ENCODE data around the gene OR2A5.

OR2A5 gene

DNA sequence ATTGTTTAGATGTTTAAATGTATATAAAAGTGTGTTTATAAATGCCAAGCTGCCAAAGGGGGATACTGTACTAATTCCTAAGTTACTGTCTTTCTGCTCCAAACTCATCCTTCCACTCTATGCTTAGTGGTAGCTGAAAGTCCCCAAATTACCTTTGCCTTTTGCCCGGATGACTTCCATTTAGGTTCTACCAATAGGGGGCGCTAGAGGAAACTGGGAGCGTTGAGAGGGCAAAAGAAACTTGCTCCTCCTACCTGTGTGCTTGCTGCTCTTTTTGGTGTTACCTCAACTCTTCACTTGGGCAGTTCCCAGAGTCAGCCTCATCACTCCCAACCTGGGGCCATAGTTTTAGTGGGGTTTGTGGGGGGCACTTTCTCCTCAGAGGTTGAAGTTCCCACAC is 15.0 kb downstream of the OR2A5 start:
- Histone ChIP-seq H3K27me3 (ENCODE audit: insufficient read depth, insufficient read length) (no peaks in the 10 kb centered on the region), H3K4me1 (ENCODE audit: insufficient read depth, insufficient read length) (no peaks in the 10 kb centered on the region), H3K9ac (ENCODE audit: insufficient read length, low read depth) (no peak overlapping the region), H3K9me3 (ENCODE audit: insufficient read depth, low read length) (peaks cover 10% of the 10 kb centered on the region; the same call in 1 of the 2 replicates), H3K36me3 (ENCODE audit: insufficient read depth, insufficient read length, low read length) (no peaks in the 10 kb centered on the region), H3K4me3 (ENCODE audit: insufficient read length, low read depth) (no peak overlapping the region)
- DNase-seq (ENCODE audit: low read depth, low spot score): peak; percentile 2
- TF ChIP-seq SUZ12 (IDR thresholded peaks at IDR 0.05; ENCODE audit: extremely low read depth, insufficient read depth, insufficient read length): no peak
- TF ChIP-seq ZNF274 (IDR thresholded peaks at IDR 0.05; ENCODE audit: low read depth, low read length): no peak
- TF ChIP-seq YY1 (IDR thresholded peaks at IDR 0.05; ENCODE audit: insufficient read depth, insufficient read length): no peak

- H3K36me3 ChIP-seq (ENCODE audit: insufficient read depth, insufficient read length, low read length): no peaks in the 10 kb centered on the region
- no peak within 1 kb of the TSS for H3K4me3 ChIP-seq (ENCODE audit: insufficient read length, low read depth)
- TF ChIP-seq SUZ12 (IDR thresholded peaks at IDR 0.05; ENCODE audit: extremely low read depth, insufficient read depth, insufficient read length) (no peak), YY1 (IDR thresholded peaks at IDR 0.05; ENCODE audit: insufficient read depth, insufficient read length) (no peak), ZNF274 (IDR thresholded peaks at IDR 0.05; ENCODE audit: low read depth, low read length) (no peak)
- no peaks in the 10 kb centered on the region for H3K9me3 ChIP-seq (ENCODE audit: insufficient read depth, low read length)
- H3K27me3 ChIP-seq (ENCODE audit: insufficient read depth, insufficient read length): no peaks in the 10 kb centered on the region
- DNase-seq (ENCODE audit: low read depth, low spot score): no peak
- no peak within 1 kb of the TSS for H3K9ac ChIP-seq (ENCODE audit: insufficient read length, low read depth)
- H3K4me1 ChIP-seq (ENCODE audit: insufficient read depth, insufficient read length): no peaks in the 10 kb centered on the region
Observed at GRCh38 chr7:144069511-144069910, 20.8 kb downstream of the OR2A5 start, which contains the start of gene OR2A25. Gene OR2A25 (plus strand): TSS chr7:144069811. CDS start chr7:144074220, 4,409 bp downstream.

- no peak for DNase-seq (ENCODE audit: low read depth, low spot score)
- Histone ChIP-seq H3K4me3 (ENCODE audit: insufficient read length, low read depth) (no peak overlapping the region), H3K4me1 (ENCODE audit: insufficient read depth, insufficient read length) (no peaks in the 10 kb centered on the region), H3K36me3 (ENCODE audit: insufficient read depth, insufficient read length, low read length) (no peaks in the 10 kb centered on the region), H3K27me3 (ENCODE audit: insufficient read depth, insufficient read length) (no peaks in the 10 kb centered on the region), H3K9ac (ENCODE audit: insufficient read length, low read depth) (no peak overlapping the region), H3K9me3 (ENCODE audit: insufficient read depth, low read length) (no peaks in the 10 kb centered on the region)
- no peak for TF ChIP-seq YY1 (IDR thresholded peaks at IDR 0.05; ENCODE audit: insufficient read depth, insufficient read length)
- no peak for TF ChIP-seq SUZ12 (IDR thresholded peaks at IDR 0.05; ENCODE audit: extremely low read depth, insufficient read depth, insufficient read length)
- TF ChIP-seq ZNF274 (IDR thresholded peaks at IDR 0.05; ENCODE audit: low read depth, low read length): no peak
Observed at GRCh38 chr7:144069953-144070352, 21.2 kb downstream of the OR2A5 start.

GRCh38 chr7:144074374-144074773 is 25.6 kb downstream of the OR2A5 start:
- Histone ChIP-seq H3K4me1 (ENCODE audit: insufficient read depth, insufficient read length) (no peaks in the 10 kb centered on the region), H3K9me3 (ENCODE audit: insufficient read depth, low read length) (no peaks in the 10 kb centered on the region), H3K27me3 (ENCODE audit: insufficient read depth, insufficient read length) (no peaks in the 10 kb centered on the region), H3K36me3 (ENCODE audit: insufficient read depth, insufficient read length, low read length) (no peaks in the 10 kb centered on the region), H3K4me3 (ENCODE audit: insufficient read length, low read depth) (no peak overlapping the region), H3K9ac (ENCODE audit: insufficient read length, low read depth) (no peak overlapping the region)
- TF ChIP-seq SUZ12 (IDR thresholded peaks at IDR 0.05; ENCODE audit: extremely low read depth, insufficient read depth, insufficient read length): no peak
- TF ChIP-seq ZNF274 (IDR thresholded peaks at IDR 0.05; ENCODE audit: low read depth, low read length): no peak
- TF ChIP-seq YY1 (IDR thresholded peaks at IDR 0.05; ENCODE audit: insufficient read depth, insufficient read length): no peak
- DNase-seq (ENCODE audit: low read depth, low spot score): no peak

- no peaks in the 10 kb centered on the region for H3K27me3 ChIP-seq (ENCODE audit: insufficient read depth, insufficient read length)
- no peaks in the 10 kb centered on the region for H3K36me3 ChIP-seq (ENCODE audit: insufficient read depth, insufficient read length, low read length)
- H3K9ac ChIP-seq (ENCODE audit: insufficient read length, low read depth): no peak within 1 kb of the TSS
- DNase-seq (ENCODE audit: low read depth, low spot score): no peak
- no peak for TF ChIP-seq SUZ12 (IDR thresholded peaks at IDR 0.05; ENCODE audit: extremely low read depth, insufficient read depth, insufficient read length)
- no peak for TF ChIP-seq YY1 (IDR thresholded peaks at IDR 0.05; ENCODE audit: insufficient read depth, insufficient read length)
- TF ChIP-seq ZNF274 (IDR thresholded peaks at IDR 0.05; ENCODE audit: low read depth, low read length): no peak
- H3K4me3 ChIP-seq (ENCODE audit: insufficient read length, low read depth): no peak within 1 kb of the TSS
- no peaks in the 10 kb centered on the region for H3K4me1 ChIP-seq (ENCODE audit: insufficient read depth, insufficient read length)
- no peaks in the 10 kb centered on the region for H3K9me3 ChIP-seq (ENCODE audit: insufficient read depth, low read length)
Observed at GRCh38 chr7:144085978-144086377, 37.2 kb downstream of the OR2A5 start, which contains the start of gene OR2A12. Gene OR2A12 (plus strand): TSS chr7:144086278. CDS start chr7:144095108, 8,830 bp downstream.

DNA sequence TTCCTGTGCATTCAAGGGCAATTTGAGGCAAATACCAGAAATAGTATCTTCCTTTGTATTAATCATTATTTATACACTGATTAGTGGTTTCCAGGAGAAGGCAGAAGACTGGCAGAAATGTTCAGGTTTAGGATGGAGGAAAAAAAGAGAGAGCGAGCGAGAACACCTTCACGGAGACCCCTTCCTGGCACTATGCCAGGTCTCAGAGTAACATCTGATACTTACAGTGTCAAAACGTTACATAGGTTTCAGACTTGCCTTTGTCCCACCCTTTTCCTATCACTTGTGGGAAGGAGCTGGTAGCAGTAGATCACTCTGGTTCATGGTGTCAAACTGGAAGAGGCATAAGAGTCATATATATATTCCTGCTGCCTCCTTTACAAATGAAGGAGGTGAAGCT is 38.0 kb downstream of the OR2A5 start:
- Histone ChIP-seq H3K36me3 (ENCODE audit: insufficient read depth, insufficient read length, low read length) (no peaks in the 10 kb centered on the region), H3K4me1 (ENCODE audit: insufficient read depth, insufficient read length) (no peaks in the 10 kb centered on the region), H3K9ac (ENCODE audit: insufficient read length, low read depth) (no peak overlapping the region), H3K27me3 (ENCODE audit: insufficient read depth, insufficient read length) (no peaks in the 10 kb centered on the region), H3K9me3 (ENCODE audit: insufficient read depth, low read length) (no peaks in the 10 kb centered on the region), H3K4me3 (ENCODE audit: insufficient read length, low read depth) (no peak overlapping the region)
- DNase-seq (ENCODE audit: low read depth, low spot score): no peak
- TF ChIP-seq SUZ12 (IDR thresholded peaks at IDR 0.05; ENCODE audit: extremely low read depth, insufficient read depth, insufficient read length) (no peak), YY1 (IDR thresholded peaks at IDR 0.05; ENCODE audit: insufficient read depth, insufficient read length) (no peak), ZNF274 (IDR thresholded peaks at IDR 0.05; ENCODE audit: low read depth, low read length) (no peak)

- no peaks in the 10 kb centered on the region for H3K27me3 ChIP-seq (ENCODE audit: insufficient read depth, insufficient read length)
- H3K9ac ChIP-seq (ENCODE audit: insufficient read length, low read depth): no peak overlapping the region
- no peaks in the 10 kb centered on the region for H3K9me3 ChIP-seq (ENCODE audit: insufficient read depth, low read length)
- TF ChIP-seq SUZ12 (IDR thresholded peaks at IDR 0.05; ENCODE audit: extremely low read depth, insufficient read depth, insufficient read length) (no peak), YY1 (IDR thresholded peaks at IDR 0.05; ENCODE audit: insufficient read depth, insufficient read length) (no peak), ZNF274 (IDR thresholded peaks at IDR 0.05; ENCODE audit: low read depth, low read length) (no peak)
- H3K4me1 ChIP-seq (ENCODE audit: insufficient read depth, insufficient read length): no peaks in the 10 kb centered on the region
- no peak overlapping the region for H3K4me3 ChIP-seq (ENCODE audit: insufficient read length, low read depth)
- H3K36me3 ChIP-seq (ENCODE audit: insufficient read depth, insufficient read length, low read length): no peaks in the 10 kb centered on the region
- no peak for DNase-seq (ENCODE audit: low read depth, low spot score)
Observed at GRCh38 chr7:144087230-144087629, 38.5 kb downstream of the OR2A5 start.
